Endothelial cell (in vitro differentiated cells): Measurements from ENCODE around the gene NFIC. TPM values are rescaled to one million over a fixed set of nuclear protein-coding genes. Genes with fewer than 3 reads are reported as not detected.
"Not testable (repeated sequence)": the region's sequence is repeated elsewhere in the genome, so short reads cannot be mapped to it uniquely, and the experiment has no call there.

Experiments used
- DNase-seq: peaks from one replicate; pipeline ENCODE4 v3.0.0; 2021; ENCODE audit warnings: low spot score
- H3K27ac Mint-ChIP-seq: one replicate; pipeline ENCODE4 v1.8.0; 2021; ENCODE audit warnings: mixed read lengths, inconsistent platforms; ENCODE audit not compliant: unreplicated experiment
- H3K27me3 Mint-ChIP-seq: one replicate; pipeline ENCODE4 v1.8.0; 2021; ENCODE audit warnings: mild to moderate bottlenecking, moderate library complexity, mixed read lengths, inconsistent platforms; ENCODE audit not compliant: unreplicated experiment
- H3K36me3 Mint-ChIP-seq: one replicate; pipeline ENCODE4 v1.8.0; 2021; ENCODE audit warnings: mild to moderate bottlenecking, low read depth, mixed read lengths, inconsistent platforms; ENCODE audit not compliant: unreplicated experiment
- H3K4me1 Mint-ChIP-seq: one replicate; pipeline ENCODE4 v1.8.0; 2021; ENCODE audit warnings: mild to moderate bottlenecking, mixed read lengths, inconsistent platforms; ENCODE audit not compliant: unreplicated experiment
- H3K4me3 Mint-ChIP-seq: one replicate; pipeline ENCODE4 v1.8.0; 2021; ENCODE audit warnings: mild to moderate bottlenecking, mixed read lengths, inconsistent platforms; ENCODE audit not compliant: unreplicated experiment
- H3K9me3 Mint-ChIP-seq: one replicate; pipeline ENCODE4 v1.8.0; 2021; ENCODE audit warnings: mixed read lengths, inconsistent platforms; ENCODE audit not compliant: unreplicated experiment
- total RNA-seq: library from RNA; stranded (reverse); fragmentation: NEBNext Ultra II Directional; extraction: Animal tissue kit (Norgen Biotek cat#: 25700); gene quantifications from one replicate; pipeline ENCODE4 v1.2.1, GENCODE V29; 2021; ENCODE audit not compliant: unreplicated experiment
- TF ChIP-seq, protein P1 (sequence below): fragments of 200-600 bp; sonication (generic); IDR thresholded peaks from one replicate; pipeline ENCODE4 v1.5.0; 2021; ENCODE audit warnings: antibody characterized with exemption; ENCODE audit not compliant: unreplicated experiment

Gene NFIC
- total RNA-seq, 1 donor from 2014 or later, result 4.9 TPM

DNA sequence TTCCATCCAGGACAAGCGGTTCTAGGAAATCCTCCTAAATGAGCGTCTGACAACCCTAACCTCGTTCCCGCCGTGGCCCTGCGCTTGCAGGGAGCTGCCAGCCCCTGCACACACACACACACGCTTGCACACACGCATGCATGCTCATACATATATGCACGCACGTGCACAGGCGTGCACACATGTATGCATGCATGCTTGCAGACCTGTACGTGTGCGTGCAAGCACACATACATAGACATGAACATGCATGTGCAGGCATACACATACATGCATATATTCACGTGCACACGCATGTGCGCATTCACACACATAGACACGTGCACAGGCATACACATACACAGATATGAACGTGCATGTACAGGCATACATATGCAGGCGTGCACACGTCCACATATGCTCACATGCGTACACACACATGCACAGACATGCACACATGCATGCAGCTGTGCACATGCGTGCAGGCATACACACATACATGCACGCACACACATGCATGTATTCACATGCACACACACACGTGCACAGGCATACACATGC is 78.4 kb downstream of the NFIC start:
- TF ChIP-seq, protein P1, sequence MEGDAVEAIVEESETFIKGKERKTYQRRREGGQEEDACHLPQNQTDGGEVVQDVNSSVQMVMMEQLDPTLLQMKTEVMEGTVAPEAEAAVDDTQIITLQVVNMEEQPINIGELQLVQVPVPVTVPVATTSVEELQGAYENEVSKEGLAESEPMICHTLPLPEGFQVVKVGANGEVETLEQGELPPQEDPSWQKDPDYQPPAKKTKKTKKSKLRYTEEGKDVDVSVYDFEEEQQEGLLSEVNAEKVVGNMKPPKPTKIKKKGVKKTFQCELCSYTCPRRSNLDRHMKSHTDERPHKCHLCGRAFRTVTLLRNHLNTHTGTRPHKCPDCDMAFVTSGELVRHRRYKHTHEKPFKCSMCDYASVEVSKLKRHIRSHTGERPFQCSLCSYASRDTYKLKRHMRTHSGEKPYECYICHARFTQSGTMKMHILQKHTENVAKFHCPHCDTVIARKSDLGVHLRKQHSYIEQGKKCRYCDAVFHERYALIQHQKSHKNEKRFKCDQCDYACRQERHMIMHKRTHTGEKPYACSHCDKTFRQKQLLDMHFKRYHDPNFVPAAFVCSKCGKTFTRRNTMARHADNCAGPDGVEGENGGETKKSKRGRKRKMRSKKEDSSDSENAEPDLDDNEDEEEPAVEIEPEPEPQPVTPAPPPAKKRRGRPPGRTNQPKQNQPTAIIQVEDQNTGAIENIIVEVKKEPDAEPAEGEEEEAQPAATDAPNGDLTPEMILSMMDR, result no peak
- Mint-ChIP-seq H3K9me3 (no peaks in the 10 kb centered on the region), H3K4me1 (peaks cover 11% of the 10 kb centered on the region), H3K4me3 (no peak overlapping the region), H3K27ac (no peak overlapping the region), H3K27me3 (peaks cover 4% of the 10 kb centered on the region), H3K36me3 (no peaks in the 10 kb centered on the region)
- no peak for DNase-seq

DNA sequence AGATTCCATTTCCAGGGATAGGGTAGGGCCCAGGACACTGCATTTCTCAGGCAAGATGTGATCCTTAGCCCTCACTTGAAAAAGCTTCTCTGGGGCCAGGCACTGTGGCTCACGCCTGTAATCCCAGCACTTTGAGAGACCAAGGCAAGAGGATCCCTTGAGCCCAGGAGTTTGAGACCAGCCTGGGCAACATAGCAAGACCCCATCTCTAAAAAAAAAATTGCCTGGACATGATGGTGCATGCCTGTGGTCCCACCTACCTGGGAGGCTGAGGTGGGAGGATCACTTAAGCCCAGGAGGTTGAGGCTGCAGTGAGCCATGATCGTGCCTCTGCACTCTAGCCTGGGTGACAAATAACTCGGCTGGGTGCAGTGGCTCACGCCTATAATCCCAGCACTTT is 80.3 kb downstream of the NFIC start:
- not testable (repeated sequence) for H3K4me3 Mint-ChIP-seq, H3K27me3 Mint-ChIP-seq, H3K9me3 Mint-ChIP-seq, H3K36me3 Mint-ChIP-seq, DNase-seq, H3K27ac Mint-ChIP-seq
- H3K4me1 Mint-ChIP-seq, result peaks cover 15% of the 10 kb centered on the region

DNA sequence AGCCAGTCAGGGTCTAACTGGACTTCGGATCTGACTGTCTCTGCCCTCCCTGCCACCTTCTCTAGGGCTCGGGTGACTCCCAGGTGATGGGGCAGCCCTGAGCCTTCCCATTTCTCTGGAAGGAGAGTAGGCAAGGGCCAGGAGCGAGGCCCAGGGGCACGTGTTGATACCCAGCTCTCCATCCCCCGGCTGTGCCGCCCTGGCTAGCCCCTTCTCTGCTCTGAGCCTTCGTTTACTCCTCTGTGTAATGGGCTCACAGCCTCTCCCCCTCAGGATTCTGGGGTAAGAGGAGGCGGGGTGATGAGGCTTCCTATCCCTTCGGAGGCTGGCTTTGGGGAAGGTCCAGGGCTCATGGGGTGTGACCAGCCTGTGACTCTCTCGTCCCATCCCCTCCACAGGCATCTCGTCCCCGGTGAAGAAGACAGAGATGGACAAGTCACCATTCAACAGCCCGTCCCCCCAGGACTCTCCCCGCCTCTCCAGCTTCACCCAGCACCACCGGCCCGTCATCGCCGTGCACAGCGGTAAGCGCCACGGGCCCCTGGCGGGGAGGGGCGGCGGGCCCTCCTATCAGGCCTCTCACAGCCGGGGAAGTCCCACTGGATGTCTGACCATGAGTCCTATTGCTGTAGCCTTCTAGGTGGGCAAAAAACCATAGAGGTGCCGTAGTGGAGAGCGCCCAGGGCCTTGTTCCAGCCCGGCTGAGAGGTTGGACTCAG is 82.4 kb downstream of the NFIC start:
- peaks cover 14% of the 10 kb centered on the region for H3K4me1 Mint-ChIP-seq
- H3K36me3 Mint-ChIP-seq, result peaks cover 3% of the 10 kb centered on the region
- peaks cover 6% of the 10 kb centered on the region for H3K27me3 Mint-ChIP-seq
- H3K27ac Mint-ChIP-seq, result no peak overlapping the region
- H3K9me3 Mint-ChIP-seq, result no peaks in the 10 kb centered on the region
- H3K4me3 Mint-ChIP-seq, result no peak overlapping the region
- TF ChIP-seq, protein P1, result no peak
- no peak for DNase-seq

DNA sequence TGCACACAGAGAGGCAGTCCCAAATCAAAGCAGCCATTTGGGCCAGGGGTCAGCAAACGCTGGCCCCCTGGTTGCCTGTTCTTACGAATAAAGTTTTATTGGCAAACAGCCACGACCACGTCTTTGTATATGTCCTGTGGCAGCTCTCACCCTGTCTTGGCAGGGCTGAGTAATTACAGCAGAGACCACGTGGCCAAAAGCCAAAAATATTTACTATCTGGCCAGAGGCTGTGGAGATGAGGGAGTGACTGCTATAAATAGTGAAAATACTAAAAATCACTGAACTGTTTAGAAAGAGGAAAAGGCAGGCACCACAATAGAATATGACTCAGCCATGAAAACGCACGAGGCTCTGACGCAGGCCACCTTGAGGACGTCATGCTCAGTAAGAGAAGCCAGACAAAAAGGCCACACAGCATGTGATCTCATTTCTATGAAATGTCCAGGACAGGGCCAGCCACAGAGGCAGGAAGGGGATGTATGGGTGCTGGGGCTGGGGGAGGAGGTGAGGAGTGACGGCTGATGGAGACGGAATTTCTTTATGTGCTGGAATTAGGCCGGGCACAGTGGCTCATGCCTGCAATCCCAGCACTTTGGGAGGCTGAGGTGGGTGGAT is 84.5 kb downstream of the NFIC start:
- no peak for DNase-seq
- peaks cover 4% of the 10 kb centered on the region for H3K4me1 Mint-ChIP-seq
- peak overlapping the region; percentile 55 for H3K27ac Mint-ChIP-seq
- no peaks in the 10 kb centered on the region for H3K9me3 Mint-ChIP-seq
- TF ChIP-seq, protein P1, result no peak
- no peak overlapping the region for H3K4me3 Mint-ChIP-seq
- peaks cover 3% of the 10 kb centered on the region for H3K36me3 Mint-ChIP-seq
- peaks cover 3% of the 10 kb centered on the region for H3K27me3 Mint-ChIP-seq

- H3K27ac Mint-ChIP-seq, result no peak overlapping the region
Observed at GRCh38 chr19:3451451-3451866, 85.1 kb downstream of the NFIC start.

More at GRCh38 chr19:3451451-3451866, 85.1 kb downstream of the NFIC start:
- TF ChIP-seq, protein P1, result no peak
- H3K4me3 Mint-ChIP-seq, result no peak overlapping the region
- peaks cover 4% of the 10 kb centered on the region for H3K4me1 Mint-ChIP-seq
- peaks cover 3% of the 10 kb centered on the region for H3K36me3 Mint-ChIP-seq
- no peak for DNase-seq
- H3K27me3 Mint-ChIP-seq, result peaks cover 2% of the 10 kb centered on the region
- no peaks in the 10 kb centered on the region for H3K9me3 Mint-ChIP-seq
